ENCODE results near the gene NEDD4L.

DNA sequence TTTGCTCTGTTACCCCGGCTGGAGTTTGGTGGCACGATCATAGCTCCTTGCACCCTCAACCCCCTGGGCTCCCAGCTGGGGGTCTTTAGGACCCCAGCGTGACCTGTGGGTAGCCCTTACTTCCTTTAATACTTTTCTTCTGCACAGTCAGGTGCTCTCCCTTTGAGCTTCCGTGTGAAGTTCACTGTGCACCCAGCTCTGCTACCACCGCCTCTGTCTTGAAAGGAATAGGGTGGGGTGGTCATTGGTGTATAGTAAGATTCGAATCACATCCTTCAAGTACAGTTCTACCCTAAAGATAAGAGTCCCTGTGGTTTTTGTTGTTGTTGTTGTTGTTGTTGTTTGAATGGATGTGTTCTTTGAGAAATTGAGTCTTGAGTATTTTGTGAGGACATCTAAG, 267.4 kb downstream of the NEDD4L start:
- TF ChIP-seq, protein P1, sequence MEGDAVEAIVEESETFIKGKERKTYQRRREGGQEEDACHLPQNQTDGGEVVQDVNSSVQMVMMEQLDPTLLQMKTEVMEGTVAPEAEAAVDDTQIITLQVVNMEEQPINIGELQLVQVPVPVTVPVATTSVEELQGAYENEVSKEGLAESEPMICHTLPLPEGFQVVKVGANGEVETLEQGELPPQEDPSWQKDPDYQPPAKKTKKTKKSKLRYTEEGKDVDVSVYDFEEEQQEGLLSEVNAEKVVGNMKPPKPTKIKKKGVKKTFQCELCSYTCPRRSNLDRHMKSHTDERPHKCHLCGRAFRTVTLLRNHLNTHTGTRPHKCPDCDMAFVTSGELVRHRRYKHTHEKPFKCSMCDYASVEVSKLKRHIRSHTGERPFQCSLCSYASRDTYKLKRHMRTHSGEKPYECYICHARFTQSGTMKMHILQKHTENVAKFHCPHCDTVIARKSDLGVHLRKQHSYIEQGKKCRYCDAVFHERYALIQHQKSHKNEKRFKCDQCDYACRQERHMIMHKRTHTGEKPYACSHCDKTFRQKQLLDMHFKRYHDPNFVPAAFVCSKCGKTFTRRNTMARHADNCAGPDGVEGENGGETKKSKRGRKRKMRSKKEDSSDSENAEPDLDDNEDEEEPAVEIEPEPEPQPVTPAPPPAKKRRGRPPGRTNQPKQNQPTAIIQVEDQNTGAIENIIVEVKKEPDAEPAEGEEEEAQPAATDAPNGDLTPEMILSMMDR (IDR thresholded peaks at IDR 0.05; ENCODE audit: low read depth, low read length): no peak
- TF ChIP-seq MYC (IDR thresholded peaks at IDR 0.05; ENCODE audit: low read depth, low read length): no peak
